ENCODE data around the gene NCKAP5L. TPM values are rescaled to one million over a fixed set of nuclear protein-coding genes. Genes with fewer than 3 reads are reported as not detected.

NCKAP5L gene
- total RNA-seq, 1 experiment from 2014 or later = 7.5 TPM

DNA sequence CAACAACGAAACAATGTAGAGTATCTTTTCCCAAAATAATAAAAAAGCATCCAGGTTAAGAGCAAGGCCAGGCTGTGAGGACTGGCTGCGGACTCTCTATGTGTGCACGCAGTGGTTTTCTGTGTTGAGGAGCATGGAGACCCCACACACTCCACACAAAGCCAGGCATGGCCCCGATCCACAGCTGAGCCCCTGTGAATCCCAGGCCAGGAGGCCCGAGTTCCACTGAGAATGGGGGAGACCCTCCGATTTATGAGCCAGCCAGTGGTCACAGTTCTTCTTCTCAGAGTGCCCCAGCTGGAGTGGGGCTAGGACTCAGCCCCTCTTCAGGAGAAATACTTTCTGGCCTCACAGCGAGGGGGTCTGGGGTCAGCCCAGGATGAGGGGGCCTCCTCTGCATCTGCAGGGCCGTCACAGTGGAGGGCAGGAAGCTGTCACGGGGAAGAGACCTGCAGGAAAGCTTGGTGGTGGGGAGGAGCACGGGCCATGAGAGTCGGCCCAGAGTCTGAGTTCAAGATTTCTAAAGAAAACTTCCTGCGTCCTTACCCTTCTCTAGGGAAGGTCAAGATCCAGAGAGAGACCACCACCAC is 20.1 kb downstream of the NCKAP5L start:
- in situ Hi-C loops (cut with HindIII; ENCODE audit: low pct_unique_long_range_greater_than_20kb, low sequenced_read_pairs) = no loop called here

DNA sequence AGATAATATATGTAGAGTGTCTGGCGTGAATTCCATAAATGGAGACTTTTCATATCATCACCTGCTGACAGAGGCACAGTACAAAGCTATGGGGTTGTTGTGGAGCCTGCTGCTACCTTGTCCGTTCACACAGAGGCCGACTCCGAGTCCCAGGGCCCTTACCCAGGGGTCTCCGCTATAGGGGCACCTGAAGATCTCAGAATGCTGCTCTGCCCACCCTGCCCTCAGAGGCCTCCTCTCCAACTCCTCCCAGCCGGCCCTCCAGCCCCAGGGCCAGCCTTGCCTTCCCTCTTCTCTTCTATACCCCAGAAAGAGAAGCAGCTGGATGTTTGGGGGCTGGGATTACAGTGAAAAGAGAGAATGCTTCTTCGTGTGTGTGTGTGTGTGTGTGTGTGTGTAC is 21.3 kb downstream of the NCKAP5L start:
- DNase-seq (ENCODE audit: low read depth) = no peak
- in situ Hi-C loops (cut with HindIII; ENCODE audit: low pct_unique_long_range_greater_than_20kb, low sequenced_read_pairs) = no loop called here

More for the DNA sequence above, 20.1 kb downstream of the NCKAP5L start:
- DNase-seq (ENCODE audit: low read depth) = no peak

DNA sequence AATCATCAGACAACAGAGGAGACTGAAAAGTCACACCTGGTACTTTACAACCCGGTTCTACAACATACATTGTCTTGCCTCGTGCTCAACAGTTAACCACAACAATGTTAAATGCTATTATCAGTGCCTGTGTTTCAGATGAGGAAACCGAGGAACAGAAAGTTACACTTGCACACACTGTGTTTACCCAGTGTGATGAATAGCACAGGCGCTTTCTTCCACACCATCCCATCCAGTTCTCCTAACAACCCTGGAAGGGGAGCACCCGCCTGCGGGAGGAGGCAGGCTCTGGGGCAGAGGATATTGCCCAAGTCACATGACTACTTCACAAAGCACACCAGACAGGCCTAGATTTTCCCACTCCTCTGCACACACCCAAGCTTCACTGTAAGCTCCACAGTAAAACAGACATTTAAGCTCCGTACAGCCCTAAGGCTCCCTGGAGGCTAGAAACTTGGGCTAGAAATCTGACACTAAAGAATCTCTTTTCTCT is 21.8 kb downstream of the NCKAP5L start:
- in situ Hi-C loops (cut with HindIII; ENCODE audit: low pct_unique_long_range_greater_than_20kb, low sequenced_read_pairs) = no loop called here
- DNase-seq (ENCODE audit: low read depth) = no peak

- in situ Hi-C loops (cut with HindIII; ENCODE audit: low pct_unique_long_range_greater_than_20kb, low sequenced_read_pairs) = no loop called here
- DNase-seq (ENCODE audit: low read depth) = no peak
Observed at GRCh38 chr12:49805409-49805808, 22.8 kb downstream of the NCKAP5L start.

GRCh38 chr12:49804821-49805220 is 23.4 kb downstream of the NCKAP5L start:
- in situ Hi-C loops (cut with HindIII; ENCODE audit: low pct_unique_long_range_greater_than_20kb, low sequenced_read_pairs) = no loop called here
- no peak for DNase-seq (ENCODE audit: low read depth)

GRCh38 chr12:49803693-49804450 is 24.3 kb downstream of the NCKAP5L start:
- DNase-seq (ENCODE audit: low read depth) = no peak
- in situ Hi-C loops (cut with HindIII; ENCODE audit: low pct_unique_long_range_greater_than_20kb, low sequenced_read_pairs) = no loop called here

DNA sequence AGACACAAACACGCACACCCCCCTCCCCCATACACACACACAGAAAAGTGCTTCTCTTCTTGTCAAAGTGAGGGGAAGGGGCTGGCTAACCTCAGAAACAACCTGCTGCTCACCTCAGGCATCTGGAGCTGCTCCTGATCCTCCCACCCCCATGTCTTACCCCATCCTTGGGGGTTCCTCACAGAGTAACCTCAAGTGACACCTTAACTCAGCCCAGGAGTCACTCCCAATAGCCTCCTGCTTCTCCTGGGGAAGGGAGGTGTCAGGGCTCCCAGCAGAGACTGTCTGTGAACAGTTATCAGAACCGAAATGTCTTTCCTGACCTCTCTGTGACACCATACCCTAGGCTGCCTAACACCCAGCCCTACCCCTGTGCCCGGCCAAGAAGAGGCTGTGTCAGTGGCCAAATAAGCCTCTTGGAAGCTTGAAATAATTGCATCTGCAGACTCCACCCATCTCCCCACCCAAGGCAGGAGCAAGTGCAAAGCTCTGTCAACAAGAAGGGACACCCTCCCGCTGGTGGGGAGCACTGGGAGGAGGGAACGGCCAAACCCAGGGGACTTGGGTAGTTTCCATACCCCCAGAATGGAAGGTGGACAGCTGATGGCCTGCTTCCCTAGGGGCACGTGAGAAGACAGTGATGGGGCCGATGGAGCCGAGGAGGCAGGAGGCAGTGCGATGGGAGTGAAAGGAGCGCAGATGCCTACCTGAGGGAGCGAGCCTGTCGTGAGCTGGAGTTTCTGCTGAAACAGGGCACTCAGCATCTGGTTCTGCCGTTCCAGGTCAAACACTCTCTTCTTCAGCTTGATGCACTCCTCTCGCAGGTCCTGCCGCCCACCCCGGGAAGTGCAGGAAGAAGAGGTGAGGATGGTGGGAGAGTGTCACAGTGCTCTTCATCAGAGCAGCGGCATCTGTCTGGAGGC is 26.8 kb downstream of the NCKAP5L start:
- no peak for DNase-seq (ENCODE audit: low read depth)
- in situ Hi-C loops (cut with HindIII; ENCODE audit: low pct_unique_long_range_greater_than_20kb, low sequenced_read_pairs) = no loop called here

GRCh38 chr12:49800421-49801140 is 27.6 kb downstream of the NCKAP5L start:
- in situ Hi-C loops (cut with HindIII; ENCODE audit: low pct_unique_long_range_greater_than_20kb, low sequenced_read_pairs) = no loop called here
- DNase-seq (ENCODE audit: low read depth) = no peak

GRCh38 chr12:49798934-49799333 is 29.3 kb downstream of the NCKAP5L start:
- DNase-seq (ENCODE audit: low read depth) = no peak
- in situ Hi-C loops (cut with HindIII; ENCODE audit: low pct_unique_long_range_greater_than_20kb, low sequenced_read_pairs) = no loop called here

GRCh38 chr12:49798248-49798647 is 30.0 kb downstream of the NCKAP5L start:
- DNase-seq (ENCODE audit: low read depth) = no peak
- in situ Hi-C loops (cut with HindIII; ENCODE audit: low pct_unique_long_range_greater_than_20kb, low sequenced_read_pairs) = no loop called here

DNA sequence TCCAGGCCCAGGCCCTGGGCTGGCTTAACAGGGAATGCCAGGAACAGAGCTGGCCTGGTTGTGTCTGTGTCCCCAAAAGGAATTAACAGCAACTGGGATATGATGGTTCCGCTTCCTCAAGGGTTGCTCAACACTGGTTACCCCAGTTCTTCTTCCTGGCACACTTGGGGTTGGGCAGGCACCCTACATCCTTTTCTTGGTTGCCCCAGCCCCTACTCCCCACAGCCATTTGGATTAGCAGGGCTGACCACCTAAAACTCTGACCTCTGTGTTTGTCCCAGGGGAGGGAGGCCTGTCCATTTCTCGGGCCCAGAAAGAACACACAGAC is 30.8 kb downstream of the NCKAP5L start:
- in situ Hi-C loops (cut with HindIII; ENCODE audit: low pct_unique_long_range_greater_than_20kb, low sequenced_read_pairs) = no loop called here
- DNase-seq (ENCODE audit: low read depth) = no peak

- DNase-seq (ENCODE audit: low read depth) = no peak
- in situ Hi-C loops (cut with HindIII; ENCODE audit: low pct_unique_long_range_greater_than_20kb, low sequenced_read_pairs) = no loop called here
Observed at GRCh38 chr12:49796606-49797448, 31.4 kb downstream of the NCKAP5L start.

- DNase-seq (ENCODE audit: low read depth) = no peak
- in situ Hi-C loops (cut with HindIII; ENCODE audit: low pct_unique_long_range_greater_than_20kb, low sequenced_read_pairs) = no loop called here
Observed at GRCh38 chr12:49796155-49796554, 32.1 kb downstream of the NCKAP5L start.

- no peak for DNase-seq (ENCODE audit: low read depth)
- in situ Hi-C loops (cut with HindIII; ENCODE audit: low pct_unique_long_range_greater_than_20kb, low sequenced_read_pairs) = no loop called here
Observed at GRCh38 chr12:49795654-49796105, 32.5 kb downstream of the NCKAP5L start.

- in situ Hi-C loops (cut with HindIII; ENCODE audit: low pct_unique_long_range_greater_than_20kb, low sequenced_read_pairs) = no loop called here
Observed at GRCh38 chr12:49794811-49795653, 33.2 kb downstream of the NCKAP5L start.

GRCh38 chr12:49794021-49794420 is 34.2 kb downstream of the NCKAP5L start:
- in situ Hi-C loops (cut with HindIII; ENCODE audit: low pct_unique_long_range_greater_than_20kb, low sequenced_read_pairs) = no loop called here
- DNase-seq (ENCODE audit: low read depth) = no peak

More at GRCh38 chr12:49794811-49795653, 33.2 kb downstream of the NCKAP5L start:
- DNase-seq (ENCODE audit: low read depth) = no peak

- in situ Hi-C loops (cut with HindIII; ENCODE audit: low pct_unique_long_range_greater_than_20kb, low sequenced_read_pairs) = no loop called here
- no peak for DNase-seq (ENCODE audit: low read depth)
Observed at GRCh38 chr12:49793620-49794019, 34.6 kb downstream of the NCKAP5L start.

All from Caki2 (cell line).